Putamen (tissue), 1 donor: ENCODE results near the gene SLC12A1.
A peak's percentile ranks its signal among the peaks of the same experiment; 100 is the strongest.
"Not testable (repeated sequence)": the region's sequence is repeated elsewhere in the genome, so short reads cannot be mapped to it uniquely, and the experiment has no call there.

Experiments
- DNase-seq: peaks from one replicate; pipeline ENCODE4 v3.0.0-alpha.2; 2016; ENCODE audit warnings: low spot score

SLC12A1 gene

DNA sequence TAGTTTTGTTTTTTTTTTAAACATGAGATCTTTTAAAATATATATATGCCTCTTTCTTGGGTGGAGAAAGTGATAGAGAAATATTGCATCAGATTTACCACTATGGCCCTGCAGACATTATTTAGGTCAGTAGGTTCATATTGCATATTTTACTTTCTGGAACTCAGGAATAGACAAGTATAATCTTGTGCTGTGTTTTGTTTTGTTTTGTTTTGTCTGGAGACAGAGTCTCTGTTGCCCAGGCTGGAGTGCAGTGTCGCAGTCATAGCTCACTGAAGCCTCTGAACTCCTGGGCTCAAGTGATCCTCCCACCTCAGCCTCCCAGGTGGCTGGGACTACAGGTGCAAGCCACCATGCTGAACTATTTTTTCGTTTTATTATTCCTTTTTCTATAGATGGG lies 103.6 kb downstream of the SLC12A1 start:
- no peak for DNase-seq

- no peak for DNase-seq
Observed at GRCh38 chr15:48313216-48313615, 107.1 kb downstream of the SLC12A1 start.

- no peak for DNase-seq
Observed at GRCh38 chr15:48315041-48315440, 108.9 kb downstream of the SLC12A1 start.

- no peak for DNase-seq
Observed at GRCh38 chr15:48317221-48317620, 111.1 kb downstream of the SLC12A1 start.

DNA sequence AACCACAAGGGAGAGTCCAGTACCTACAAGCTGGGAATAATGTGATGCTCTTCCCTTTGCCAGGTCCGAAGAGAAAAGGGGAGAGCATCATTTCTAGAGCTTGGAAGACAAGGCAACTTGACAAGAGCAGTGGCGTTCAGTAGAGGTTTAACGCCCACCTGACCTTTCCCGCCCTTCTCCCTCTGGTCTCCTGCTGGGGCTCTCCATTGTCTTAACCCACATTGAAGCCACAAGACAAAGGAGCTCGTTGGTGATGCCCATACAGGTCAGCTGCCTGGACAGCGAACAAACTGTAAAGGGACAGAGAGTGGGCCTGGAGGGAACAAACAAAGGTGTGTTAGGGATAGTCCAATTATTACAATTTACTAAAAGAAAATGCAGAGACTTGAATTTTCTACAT lies 112.0 kb downstream of the SLC12A1 start:
- DNase-seq: no peak

DNA sequence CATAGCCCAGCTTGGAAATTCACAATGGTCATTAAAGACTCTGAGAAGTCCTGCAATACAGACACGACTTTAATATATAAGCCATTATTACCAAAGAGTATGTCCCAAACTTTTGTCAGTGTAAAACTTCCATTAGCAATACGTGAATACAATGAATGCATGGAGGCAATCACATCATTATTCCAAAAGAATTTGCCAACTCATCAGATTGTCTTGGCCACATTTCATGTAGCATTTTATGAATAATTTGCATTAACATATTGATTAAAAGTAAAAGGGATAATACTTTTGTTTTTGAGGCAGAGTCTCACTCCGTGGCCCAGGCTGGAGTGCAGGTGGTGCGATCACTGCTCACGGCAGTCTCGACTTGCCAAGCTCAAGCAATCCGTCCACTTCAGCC lies 117.2 kb downstream of the SLC12A1 start:
- no peak for DNase-seq

GRCh38 chr15:48324949-48325348 lies 118.8 kb downstream of the SLC12A1 start:
- no peak for DNase-seq

- DNase-seq: no peak
Observed at GRCh38 chr15:48325400-48325799, 119.3 kb downstream of the SLC12A1 start.

- DNase-seq: not testable (repeated sequence)
Observed at GRCh38 chr15:48326180-48326579, 120.1 kb downstream of the SLC12A1 start.

GRCh38 chr15:48330105-48330785 lies 124.1 kb downstream of the SLC12A1 start:
- DNase-seq: no peak

- DNase-seq: peak; percentile 86
Observed at GRCh38 chr15:48330855-48331795, 125.0 kb downstream of the SLC12A1 start, which contains the start of gene DUT. Gene DUT (plus strand): TSS chr15:48331429. CDS start chr15:48331516, 87 bp downstream.

- DNase-seq: peak; percentile 64
Observed at GRCh38 chr15:48331796-48332641, 125.9 kb downstream of the SLC12A1 start.

DNA sequence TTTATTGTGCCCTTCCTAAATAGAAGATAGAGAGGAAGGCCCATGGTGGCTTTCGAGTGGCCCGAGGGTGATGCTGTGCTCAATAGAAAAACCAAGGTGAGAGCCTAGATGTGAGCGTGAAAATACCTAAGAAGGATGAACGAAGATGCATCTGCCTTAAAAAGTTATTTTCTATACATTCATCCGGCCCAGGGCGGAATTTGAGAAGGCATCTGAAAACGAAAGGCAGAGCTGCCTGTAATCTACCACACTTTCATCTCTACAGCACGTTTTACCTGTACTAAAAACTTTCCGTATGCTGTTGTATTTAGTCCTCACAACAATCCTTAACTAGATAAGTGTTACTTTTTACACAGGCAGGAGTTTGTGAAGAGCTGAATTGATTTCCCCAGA lies 126.5 kb downstream of the SLC12A1 start:
- DNase-seq: no peak

DNA sequence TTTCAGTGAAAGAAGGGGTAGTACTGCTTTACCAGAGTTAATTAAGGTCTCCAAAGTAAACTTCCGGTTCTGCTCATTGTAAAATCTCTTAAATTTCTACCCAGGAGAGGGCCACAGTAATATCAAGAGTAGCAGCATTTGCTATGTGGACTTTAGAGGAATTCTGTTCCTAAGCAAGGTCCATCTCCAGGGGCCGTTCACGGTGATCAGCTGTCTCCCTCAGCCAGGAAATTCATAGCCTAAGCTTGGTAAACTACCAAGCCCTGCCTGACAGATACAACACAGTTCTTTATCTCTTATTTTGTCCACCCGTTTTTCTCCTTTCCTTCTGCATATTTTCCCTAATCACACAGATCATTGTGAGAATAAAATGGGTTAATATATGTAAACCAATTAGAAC lies 127.4 kb downstream of the SLC12A1 start:
- no peak for DNase-seq

GRCh38 chr15:48334260-48334659 lies 128.2 kb downstream of the SLC12A1 start:
- no peak for DNase-seq

DNA sequence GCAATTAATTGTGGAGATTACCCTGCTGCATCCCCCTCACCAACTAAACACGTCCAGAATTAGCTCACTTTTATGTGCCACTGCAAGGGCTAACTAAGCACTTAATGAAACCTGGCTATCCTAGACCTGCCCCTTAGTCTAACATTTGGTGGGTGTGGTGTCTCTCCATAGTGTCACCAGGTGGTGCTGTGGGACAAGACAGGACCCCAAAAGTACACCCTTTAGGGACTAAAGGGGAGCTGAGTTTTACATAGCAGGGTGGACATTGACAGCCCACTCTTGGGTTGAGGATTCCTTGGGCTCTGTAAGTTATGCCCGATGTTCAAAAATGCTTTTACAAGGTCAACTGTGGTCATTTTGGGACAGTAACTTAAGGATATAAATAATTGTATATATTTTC lies 130.8 kb downstream of the SLC12A1 start:
- DNase-seq: no peak

- no peak for DNase-seq
Observed at GRCh38 chr15:48337607-48338006, 131.5 kb downstream of the SLC12A1 start.

- no peak for DNase-seq
Observed at GRCh38 chr15:48340111-48340510, 134.0 kb downstream of the SLC12A1 start.

DNA sequence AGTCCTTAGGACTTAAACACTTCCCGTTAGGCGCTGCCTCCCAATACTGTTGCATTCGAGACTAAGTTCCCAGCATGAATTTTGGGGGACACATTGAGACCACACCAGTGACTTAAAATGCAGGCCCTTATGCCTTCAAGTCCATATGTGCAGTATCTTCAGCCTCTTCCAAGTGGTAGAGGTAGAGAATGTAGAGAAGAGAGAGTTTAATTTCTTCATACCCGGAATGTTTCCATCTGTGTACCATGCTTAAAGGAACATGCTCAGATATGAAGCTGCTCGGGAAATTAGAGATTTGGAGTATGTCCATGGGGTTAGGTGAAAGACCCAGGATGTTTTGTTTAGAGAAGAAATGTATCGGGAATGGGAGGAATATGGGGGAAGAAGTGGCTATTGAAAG lies 137.8 kb downstream of the SLC12A1 start:
- DNase-seq: no peak

DNA sequence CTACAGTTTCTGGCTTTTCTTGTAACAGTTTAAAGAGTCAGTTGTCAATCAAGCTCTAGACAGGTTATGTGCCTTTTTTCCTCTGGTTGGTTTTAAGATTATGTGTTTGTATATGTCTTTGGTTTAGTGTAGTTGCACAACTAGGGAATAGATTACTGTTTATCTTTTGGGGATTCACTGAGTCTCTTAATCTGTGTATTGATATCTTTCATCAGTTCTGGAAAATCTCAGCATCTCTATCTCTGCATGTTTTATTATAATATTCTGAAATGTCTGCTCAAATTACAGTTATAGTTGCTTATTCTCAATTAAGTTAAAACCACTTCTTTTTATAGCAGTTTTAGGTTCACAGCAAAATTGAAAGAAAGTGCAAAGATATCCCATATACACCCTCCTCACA lies 139.4 kb downstream of the SLC12A1 start:
- DNase-seq: no peak

DNA sequence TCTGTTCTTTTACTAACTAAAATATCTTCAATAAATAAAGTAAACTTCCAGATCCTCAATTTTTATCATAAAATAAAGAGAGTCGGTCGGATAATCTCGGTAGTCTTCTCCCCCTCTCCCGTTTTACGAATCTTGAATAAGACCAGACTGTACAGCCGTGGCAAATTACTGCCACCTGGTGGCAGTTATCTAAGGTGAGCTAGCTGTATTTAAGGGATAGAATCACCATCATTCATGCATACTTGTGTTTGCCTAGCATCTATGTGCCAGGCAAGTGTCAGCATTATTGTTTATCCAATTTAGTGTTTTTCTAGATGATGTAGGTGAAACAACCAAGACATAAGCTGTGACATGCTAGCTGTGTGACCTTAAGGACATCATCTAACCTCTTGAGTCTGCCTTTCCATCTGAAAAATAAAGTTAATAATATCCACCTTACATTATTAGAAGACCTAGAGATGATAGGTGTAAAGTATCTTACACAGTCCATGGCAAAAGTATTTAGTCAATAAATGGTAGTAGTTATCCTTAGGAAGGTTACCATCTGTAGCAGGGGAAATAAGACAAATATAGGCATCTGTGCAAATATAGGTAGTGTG lies 146.5 kb downstream of the SLC12A1 start:
- DNase-seq: peak; percentile 43
